LNCAP (cell line): ENCODE data around the gene LHPP.

Experiments
- CTCF ChIP-seq: fragments of 450-650 bp; IDR thresholded peaks from 2 replicates; pipeline ENCODE4 v1.5.1; 2017; ENCODE audit warnings: mild to moderate bottlenecking

LHPP gene

GRCh38 chr10:124515244-124515970 lies 53.8 kb downstream of the LHPP start:
- TF ChIP-seq CTCF = no peak

GRCh38 chr10:124516181-124516580 lies 54.6 kb downstream of the LHPP start:
- no peak for TF ChIP-seq CTCF

GRCh38 chr10:124516746-124517397 lies 55.2 kb downstream of the LHPP start:
- TF ChIP-seq CTCF = no peak

- TF ChIP-seq CTCF = no peak
These were observed 55.8 kb downstream of the LHPP start for GRCh38 chr10:124517461-124517860.

GRCh38 chr10:124517931-124518330 lies 56.3 kb downstream of the LHPP start:
- TF ChIP-seq CTCF = no peak

- no peak for TF ChIP-seq CTCF
These were observed 56.7 kb downstream of the LHPP start for GRCh38 chr10:124518366-124518765.

- TF ChIP-seq CTCF = no peak
These were observed 59.2 kb downstream of the LHPP start for GRCh38 chr10:124520558-124521428.
